GM21528 (cell line): ENCODE results near the gene CASKIN1.
"Not testable (repeated sequence)": the region's sequence is repeated elsewhere in the genome, so short reads cannot be mapped to it uniquely, and the experiment has no call there.

Source experiments
- ATAC-seq: cut with Tn5 transposase; IDR thresholded peaks from one replicate; pipeline ENCODE4 v1.9.1; 2021; ENCODE audit warnings: mild to moderate bottlenecking, moderate library complexity; ENCODE audit not compliant: unreplicated experiment, low FRiP score

CASKIN1 gene, protein sequence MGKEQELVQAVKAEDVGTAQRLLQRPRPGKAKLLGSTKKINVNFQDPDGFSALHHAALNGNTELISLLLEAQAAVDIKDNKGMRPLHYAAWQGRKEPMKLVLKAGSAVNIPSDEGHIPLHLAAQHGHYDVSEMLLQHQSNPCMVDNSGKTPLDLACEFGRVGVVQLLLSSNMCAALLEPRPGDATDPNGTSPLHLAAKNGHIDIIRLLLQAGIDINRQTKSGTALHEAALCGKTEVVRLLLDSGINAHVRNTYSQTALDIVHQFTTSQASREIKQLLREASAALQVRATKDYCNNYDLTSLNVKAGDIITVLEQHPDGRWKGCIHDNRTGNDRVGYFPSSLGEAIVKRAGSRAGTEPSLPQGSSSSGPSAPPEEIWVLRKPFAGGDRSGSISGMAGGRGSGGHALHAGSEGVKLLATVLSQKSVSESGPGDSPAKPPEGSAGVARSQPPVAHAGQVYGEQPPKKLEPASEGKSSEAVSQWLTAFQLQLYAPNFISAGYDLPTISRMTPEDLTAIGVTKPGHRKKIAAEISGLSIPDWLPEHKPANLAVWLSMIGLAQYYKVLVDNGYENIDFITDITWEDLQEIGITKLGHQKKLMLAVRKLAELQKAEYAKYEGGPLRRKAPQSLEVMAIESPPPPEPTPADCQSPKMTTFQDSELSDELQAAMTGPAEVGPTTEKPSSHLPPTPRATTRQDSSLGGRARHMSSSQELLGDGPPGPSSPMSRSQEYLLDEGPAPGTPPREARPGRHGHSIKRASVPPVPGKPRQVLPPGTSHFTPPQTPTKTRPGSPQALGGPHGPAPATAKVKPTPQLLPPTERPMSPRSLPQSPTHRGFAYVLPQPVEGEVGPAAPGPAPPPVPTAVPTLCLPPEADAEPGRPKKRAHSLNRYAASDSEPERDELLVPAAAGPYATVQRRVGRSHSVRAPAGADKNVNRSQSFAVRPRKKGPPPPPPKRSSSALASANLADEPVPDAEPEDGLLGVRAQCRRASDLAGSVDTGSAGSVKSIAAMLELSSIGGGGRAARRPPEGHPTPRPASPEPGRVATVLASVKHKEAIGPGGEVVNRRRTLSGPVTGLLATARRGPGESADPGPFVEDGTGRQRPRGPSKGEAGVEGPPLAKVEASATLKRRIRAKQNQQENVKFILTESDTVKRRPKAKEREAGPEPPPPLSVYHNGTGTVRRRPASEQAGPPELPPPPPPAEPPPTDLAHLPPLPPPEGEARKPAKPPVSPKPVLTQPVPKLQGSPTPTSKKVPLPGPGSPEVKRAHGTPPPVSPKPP (N-terminal part only)

DNA sequence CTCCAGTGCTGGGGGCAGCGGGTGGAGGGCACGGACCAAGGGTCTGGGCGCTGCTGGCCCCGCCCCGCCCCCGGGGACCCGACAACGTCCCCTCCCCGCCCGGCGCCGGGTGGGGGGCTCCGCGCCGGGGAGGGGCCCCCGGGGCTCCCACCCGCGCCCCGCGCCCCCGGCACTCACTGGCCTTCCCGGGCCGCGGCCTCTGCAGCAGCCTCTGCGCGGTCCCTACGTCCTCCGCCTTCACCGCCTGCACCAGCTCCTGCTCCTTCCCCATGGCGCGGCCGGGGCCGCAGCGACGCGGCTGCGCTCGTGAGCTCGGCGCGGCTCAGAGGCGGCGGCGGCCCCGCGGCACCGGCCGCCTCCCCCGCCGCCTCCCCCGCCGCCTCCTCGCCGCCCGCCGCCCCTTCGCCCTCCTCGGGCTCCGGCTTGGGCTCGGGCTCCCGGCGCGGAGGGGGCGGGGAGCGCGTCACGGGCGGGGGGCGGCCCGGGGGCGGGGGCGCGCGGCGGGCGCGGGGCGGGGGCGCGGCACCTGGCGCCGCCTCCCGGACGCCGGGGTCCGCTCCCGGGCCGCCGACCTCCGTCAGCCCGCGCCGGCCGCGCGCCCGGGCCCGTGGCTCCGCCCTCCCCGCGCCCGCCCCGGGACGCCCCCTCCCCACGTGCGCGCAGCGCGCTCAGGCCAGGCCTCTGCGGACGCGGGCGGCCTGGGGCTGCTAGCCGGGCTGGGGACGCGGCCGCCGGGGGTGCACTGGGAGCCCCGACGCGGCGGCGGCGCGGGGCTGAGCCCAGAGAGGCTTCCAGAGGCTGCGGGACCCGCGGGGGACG, at the start of gene CASKIN1:
TSS of gene CASKIN1 (minus strand) at position 444 of the 819 bp plus-strand sequence. CDS start at position 271, 173 bp downstream.
- no peak for ATAC-seq

DNA sequence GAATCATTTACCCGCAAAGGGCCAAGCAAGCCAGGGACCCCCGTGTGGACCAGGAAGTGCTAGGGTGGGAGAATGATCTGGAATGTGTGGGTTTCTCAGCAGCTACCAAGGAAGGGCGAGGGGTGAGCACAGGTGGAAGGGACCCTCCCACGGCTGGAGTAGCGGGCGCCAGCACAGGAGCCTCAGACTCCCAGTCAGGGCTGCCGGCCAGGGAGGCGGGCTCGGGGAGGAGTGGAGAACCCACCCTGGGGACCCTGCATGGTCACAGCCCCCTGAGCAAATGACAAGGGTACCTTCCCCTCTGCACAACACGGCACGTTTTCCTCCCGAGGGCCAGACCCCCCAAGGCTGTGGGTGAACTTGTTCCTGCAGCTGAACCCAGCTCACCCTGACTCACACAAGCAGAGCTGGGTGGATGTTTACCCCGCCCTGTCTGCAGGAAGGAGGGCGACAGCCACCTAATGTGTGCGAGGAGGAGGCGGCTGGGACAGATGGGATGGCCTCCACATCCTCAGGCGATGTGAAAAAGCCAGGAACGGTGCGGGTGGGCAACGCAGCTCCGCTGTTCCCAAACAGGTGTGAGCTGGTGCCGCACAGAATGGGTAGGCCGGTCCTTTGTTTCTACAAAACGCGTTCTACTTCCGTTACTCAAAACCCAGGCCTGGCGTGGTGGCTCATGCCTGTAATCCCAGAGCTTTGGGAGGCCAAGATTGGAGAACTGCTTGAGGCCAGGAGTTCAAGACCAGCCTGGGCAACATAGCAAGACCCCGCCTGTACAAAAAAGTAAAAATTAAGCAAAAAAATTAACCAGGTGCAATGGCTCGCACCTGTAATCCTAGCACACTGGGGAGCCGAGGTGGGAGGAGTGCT, 48.8 kb upstream of the CASKIN1 start:
- no peak for ATAC-seq

DNA sequence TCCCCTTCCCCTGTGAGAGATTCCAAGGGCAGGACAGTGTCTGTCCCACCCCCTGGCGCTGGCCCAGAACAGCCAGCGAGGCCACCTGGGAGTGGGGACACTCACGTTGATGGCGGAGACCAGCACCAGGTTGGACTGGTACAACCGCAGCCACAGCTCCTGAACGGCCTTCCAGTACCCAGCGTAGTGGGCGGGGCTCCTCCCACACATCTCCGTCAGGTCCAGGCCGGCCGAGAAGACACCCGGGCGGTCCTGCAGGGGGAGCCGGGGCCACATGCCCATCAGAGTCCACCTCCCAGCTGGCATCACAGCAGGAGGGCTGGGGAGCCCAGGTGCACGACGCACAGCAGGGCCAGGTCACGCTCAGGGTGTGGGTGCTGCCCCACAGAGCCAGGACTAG, 47.9 kb upstream of the CASKIN1 start:
- no peak for ATAC-seq

DNA sequence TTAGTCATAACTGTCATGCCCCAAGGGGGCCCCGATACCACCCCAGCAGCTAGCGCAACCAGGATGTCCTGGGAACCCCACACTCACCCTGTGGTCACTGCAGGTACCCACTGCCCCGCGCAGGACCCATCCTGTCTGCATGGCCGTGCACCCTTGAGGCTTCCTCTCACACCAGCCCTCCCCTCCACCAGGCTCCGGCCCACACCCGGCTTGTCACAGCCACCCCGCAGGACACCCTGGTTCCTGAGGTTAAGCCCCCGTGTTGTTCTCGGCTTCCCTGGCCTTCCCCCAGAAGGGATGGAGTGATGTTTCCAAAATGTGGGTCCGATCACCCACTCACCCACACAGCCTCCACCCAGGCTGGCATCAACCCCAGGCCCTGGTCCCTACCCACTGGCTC, 47.4 kb upstream of the CASKIN1 start:
- ATAC-seq: no peak

DNA sequence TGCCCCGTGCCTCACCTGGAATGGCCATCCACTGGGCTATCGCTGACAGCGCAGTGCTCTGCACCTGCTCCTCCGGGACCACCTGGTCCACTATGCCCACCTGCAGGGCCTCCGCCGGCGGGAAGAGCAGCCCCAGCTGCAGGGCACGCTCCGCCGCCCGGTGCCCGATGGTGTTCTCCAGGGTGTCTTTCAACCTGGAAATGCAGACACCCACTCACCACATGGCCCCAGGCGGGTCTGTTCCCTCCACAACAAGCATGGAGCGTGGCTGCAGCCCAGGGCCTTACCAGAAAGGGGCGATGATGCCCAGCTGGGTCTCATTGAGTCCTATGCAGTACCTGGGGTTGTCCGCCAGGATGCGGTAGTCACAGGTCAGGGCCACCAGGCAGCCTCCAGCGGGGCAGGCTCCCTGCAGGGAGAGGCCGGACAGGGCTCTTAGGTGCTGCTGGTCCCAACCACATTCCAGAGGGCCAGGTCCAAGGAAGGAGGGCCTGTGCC, 46.7 kb upstream of the CASKIN1 start:
- no peak for ATAC-seq

DNA sequence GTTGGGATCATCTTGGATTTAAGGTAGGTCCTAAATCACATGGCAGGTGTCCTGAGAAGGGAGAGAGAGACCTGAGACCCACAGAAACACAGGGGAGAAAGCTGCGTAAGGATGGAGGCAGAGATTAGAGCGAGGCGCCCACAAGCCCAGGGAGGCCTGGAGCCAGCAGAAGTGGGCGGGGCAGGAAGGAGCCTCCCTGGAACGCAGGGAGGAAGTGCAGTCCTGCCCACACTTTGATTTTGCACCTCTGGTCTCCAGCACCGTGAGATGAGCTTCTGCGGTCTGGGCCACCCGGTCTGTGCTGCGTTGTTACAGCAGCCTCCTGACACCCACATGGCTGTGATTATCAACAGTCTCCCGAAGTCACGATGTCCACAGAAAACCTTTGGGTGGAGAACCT, 46.2 kb upstream of the CASKIN1 start:
- no peak for ATAC-seq

DNA sequence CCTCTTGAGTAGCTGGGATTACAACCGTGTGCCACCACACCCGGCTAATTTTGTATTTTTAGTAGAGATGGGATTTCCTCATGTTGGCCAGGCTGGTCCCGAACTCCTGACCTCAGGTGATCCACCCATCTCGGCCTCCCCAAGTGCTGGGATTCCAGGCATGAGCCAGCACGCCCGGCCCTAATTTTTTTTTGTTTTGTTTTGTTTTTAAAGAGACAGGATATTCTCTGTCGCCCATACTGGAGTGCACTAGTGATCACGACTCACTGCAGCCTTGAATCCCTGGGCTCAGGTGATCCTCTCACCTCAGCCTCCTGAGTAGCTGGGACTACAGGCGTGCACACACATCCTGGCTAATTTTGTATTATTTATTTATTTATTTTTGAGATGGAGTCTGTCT, 43.9 kb upstream of the CASKIN1 start:
- ATAC-seq: not testable (repeated sequence)

DNA sequence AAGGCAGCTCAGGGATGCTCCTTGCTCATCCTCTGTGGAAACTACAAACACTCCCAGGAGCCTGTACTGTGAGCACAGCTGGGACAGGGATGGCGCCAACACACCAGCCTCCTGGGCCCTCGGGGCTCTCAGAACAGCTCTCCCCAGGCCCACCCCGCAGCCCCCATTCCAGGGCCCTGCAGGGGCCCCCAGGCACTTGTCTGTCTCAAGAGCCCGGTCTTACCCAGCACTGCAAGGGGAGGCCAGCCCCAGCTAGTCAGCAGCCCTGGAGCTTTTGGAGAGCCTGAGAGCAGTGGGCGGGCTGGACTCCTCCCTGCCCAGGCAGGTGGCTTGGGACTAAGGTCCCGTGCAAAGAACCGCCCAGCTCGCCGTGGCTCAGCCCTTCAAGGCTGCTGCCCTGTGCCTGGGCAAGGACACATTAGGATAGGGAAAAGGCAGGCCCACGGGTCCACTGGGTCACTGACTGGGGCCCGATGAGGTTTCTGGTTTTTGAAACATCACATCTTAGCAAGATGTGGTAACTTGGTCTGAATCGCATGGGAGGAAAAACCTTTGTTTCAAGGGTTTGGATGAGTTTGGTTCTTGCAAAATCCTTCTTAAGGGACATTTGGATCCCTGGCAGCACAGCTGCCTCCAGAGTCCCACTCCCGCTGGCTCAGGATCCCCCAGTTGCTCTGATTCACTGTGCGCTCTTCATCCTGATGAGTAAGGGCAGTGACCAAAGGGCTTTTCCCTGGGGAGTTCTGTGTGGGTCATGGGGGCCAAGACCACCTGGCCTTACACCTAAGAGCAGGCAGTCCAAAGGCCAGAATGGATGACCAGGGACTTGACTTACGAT, 42.7 kb upstream of the CASKIN1 start:
- no peak for ATAC-seq

DNA sequence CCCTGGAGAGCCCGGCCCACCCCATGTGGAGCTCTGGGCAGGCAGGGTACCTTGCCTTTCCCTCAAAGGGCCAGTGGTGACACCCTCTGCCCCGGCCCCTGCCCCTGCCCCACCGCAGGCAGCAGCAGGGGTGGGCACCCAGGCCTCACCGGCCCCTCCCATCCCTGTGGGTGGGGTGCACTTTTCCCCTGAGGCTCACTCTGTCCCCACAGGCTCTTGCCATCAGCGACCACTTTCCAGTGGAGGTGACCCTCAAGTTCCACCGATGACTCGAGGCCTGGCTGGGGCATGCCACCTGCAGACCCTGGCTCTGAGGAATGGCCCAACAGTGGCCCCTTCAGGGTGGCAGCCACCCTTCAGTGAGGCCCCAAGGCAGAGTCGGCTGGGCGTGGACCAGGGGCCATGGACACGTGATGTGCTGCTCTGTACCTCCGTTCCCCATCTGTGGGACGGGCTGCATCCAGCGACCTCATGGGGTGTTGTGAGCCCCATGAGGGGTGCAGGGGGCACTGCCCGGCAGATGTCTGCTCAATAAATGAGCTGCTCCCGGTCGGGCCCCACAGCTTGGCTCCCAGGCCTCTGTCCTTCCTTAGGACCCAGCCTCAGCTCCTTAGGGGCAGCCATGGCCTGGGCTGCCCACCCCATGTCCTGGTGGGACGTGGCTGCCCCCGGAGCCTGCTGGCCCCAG, 41.9 kb upstream of the CASKIN1 start:
- no peak for ATAC-seq

DNA sequence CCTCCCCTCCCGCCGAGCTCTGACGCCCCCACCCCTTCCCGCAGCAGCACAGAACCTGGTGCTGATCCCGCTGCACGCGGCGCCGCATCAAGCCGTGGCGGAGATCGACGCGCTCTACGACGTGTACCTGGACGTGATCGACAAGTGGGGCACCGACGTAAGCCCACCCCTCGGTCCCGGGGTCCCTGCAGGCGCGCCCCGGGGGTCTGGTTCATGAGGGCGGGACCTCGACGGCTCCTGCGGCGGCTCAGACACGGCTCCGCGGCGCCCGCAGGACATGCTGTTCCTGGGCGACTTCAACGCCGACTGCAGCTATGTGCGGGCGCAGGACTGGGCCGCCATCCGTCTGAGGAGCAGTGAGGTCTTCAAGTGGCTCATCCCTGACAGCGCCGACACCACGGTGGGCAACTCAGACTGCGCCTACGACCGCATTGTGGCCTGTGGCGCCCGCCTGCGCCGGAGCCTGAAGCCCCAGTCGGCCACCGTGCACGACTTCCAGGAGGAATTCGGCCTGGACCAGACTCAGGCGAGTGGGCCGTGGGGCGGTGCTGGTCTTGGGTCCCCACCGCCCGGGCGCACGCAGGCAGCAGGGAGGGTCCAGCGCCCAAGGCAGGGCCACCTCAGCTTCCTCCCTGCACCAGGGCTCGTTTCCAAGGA, 41.2 kb upstream of the CASKIN1 start:
- no peak for ATAC-seq

DNA sequence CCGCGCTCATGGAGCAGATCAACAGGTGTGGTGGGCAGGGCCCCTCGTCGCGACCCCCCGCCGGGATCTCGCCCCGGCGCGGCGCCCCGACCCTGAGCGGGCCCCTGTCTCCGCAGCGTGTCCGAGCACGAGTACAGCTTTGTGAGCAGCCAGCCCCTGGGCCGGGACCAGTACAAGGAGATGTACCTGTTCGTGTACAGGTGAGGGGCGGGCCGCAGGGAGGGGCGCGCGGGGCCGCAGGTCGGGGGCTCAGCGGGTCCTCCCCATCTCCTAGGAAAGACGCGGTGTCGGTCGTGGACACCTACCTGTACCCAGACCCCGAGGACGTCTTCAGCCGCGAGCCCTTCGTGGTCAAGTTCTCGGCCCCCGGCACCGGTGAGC, 40.7 kb upstream of the CASKIN1 start:
- ATAC-seq: no peak

DNA sequence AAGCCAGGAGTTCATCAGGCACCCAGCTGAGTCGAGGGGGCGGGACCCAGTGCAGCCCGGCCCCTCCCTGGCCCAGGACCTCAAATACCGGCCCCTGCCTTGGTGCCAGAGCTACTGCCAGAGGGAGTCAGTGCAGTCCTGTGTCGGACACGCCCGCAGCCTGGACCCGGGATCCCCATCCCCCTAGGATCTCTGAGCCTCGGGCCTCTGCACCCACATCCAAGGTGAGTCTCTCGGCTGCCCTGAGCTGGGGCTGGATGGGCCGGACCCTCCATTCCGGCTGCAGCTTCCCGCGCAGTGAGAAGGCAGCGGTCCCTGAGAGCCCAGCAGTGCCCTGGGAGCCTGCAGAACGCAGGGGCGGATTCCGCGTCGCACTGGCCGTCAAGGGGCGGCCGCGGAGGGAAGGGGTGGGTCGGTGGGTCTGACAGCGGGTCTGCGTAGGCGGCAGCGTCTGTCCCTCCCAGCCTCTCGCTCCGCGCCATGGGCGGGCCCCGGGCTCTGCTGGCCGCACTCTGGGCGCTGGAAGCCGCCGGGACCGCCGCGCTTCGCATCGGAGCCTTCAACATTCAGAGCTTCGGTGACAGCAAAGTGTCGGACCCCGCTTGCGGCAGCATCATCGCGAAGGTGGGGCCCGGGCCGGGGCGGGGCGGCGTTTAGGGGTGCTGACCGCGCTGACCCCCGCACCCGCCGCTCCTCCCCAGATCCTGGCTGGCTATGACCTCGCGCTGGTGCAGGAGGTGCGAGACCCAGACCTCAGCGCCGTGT, 40.1 kb upstream of the CASKIN1 start, which contains the start of gene DNASE1L2:
TSS of gene DNASE1L2 (plus strand) at position 108 of the 765 bp plus-strand sequence. CDS start at position 481, 373 bp downstream.
- no peak for ATAC-seq

DNA sequence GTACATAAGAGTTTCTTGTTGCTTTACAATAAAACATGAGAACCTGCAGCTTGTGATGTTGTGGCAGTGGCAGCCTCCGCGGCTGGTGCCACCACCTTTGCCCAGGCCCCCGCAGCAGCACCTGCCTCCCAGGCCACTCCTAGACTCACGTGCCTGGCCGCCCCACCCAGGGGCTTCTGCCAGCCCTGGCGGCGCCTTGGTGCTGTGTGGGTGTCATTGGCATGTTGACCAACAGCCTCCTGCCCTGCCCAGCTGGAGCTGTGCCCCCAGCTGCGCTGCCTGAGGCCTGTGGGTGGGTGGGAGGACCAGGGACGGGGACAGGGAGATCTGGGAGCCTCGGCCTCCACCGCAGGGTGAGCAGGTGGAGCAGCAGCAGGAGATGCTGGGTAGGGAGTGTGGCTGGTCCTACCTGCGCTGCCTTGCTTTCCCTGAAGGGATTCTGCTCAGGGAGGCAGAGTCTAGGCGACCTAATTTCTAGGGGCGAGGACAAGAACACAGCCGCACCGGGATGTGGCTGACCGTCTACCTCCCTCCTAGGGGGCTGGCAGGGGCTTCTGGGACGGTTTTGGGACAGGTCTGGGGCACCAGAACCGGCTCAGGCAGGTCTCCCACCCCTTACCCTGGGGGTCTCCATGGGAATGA, 39.4 kb upstream of the CASKIN1 start:
- ATAC-seq: no peak

DNA sequence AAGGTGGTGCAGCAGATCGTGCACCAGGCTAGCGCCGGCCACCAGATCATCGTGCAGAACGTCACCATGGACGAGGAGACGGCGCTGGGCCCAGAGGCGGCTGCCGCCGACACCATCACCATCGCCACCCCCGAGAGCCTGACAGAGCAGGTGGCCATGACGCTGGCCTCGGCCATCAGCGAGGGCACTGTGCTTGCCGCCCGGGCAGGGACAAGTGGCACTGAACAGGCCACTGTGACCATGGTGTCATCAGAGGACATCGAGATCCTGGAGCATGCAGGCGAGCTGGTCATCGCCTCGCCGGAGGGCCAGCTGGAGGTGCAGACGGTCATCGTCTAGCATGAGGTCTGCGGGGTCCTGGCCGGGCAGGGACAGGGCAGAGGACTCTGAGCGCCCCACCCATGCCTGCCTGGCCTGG, 38.8 kb upstream of the CASKIN1 start:
- ATAC-seq: no peak

DNA sequence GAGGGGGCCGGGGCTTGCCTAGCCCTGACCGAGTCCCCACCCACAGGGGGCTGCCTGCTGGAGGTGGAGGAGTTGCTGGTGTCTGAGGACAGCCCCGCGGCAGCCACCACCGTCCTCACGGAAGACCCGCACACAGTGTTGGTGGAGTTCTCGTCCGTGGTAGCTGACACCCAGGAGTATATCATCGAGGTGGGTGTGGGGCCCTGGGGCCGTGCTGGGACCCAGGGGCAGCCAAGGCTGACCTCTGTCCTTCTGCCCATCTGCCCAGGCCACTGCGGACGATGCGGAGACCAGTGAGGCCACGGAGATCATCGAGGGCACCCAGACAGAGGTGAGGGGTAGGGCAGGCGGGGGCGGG, 38.4 kb upstream of the CASKIN1 start:
- ATAC-seq: no peak
